Smooth muscle cell of the brain vasculature (primary cell): Measurements from ENCODE around the gene HS3ST6.
"Not testable (repeated sequence)": the region's sequence is repeated elsewhere in the genome, so short reads cannot be mapped to it uniquely, and the experiment has no call there.

Experiments
- DNase-seq: peaks from one replicate; pipeline ENCODE4 v3.0.0-alpha.2; 2012; ENCODE audit warnings: low read depth, low spot score

The HS3ST6 gene

DNA sequence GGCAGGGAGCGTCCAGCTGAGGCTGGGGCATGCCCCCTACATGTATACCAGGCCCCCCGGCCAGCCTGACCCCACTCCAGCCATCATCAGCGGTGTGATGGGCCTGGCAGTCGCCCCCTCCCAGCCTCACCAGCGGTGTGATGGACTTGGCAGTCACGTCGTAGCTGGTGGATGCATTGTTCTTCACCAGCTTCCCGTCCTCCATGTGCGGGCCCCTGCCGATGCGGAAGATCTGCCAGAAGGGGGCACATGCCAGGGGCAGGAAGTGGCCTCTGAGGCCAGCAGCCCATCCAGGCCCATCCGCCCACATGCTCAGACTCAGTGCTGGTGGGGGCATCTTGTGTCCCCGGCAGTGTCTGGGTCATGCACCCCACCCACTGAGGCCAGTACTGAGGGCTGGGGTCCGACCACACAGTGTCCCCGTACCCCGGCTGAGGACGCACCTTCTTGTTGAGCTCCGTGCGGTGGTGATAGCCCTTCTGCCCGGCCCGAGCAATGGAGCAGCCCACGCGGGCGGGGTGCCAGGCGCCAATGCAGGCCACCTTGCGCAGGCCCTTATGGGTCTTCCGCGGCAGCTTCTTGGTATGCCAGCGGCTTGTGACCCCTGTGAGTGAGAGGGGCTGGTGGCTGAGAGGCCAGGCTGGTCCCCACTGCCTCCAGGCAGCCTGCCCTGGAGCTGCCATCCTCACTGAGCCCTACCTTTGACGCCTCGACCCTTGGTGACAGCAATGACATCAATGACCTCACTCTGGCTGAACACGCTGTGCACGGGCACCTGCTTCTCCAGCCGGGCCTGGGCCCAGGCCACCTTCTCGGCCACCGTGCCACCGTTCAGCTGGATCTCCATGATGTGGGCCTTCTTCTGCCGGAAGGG is 28.5 kb upstream of the HS3ST6 start:
- DNase-seq, result no peak

DNA sequence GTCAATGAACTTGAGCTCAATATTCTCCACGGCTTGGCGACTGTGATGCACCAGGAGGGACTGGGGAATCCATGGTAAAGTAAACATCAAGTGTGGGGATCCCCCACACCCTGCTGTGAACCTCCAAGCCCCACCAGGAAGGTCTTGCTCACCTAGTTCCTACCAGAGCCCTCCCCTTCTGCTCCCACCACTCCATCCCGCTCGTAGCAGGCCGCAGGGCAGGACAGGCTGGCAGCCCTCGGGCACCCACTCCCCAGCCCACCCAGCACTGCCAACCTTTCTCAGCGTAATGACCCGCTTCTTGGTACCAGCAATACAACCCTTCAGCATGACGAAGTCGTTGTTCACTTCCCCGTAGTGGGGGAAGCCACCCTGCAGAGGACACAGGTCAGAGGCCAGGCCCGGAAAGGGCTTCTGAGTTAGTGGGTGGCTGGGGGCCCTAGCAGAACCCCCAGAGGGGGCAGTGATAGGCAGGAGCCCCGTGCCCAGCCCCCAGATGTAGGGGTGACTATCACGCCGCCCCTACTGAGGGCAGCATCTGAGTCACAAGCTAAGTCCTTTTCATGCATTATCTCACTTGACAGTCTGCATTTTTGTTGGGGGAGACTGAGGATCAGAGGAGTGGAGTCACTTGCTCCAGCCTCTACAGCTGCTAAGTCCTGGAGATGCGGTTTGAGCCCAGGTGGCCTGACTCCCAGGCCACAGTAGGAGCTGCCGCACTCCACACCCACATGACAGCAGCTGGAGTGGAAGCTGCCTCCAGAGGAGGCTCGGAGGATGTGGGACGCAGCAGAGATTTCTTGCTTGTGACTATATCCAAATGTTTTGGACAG is 27.6 kb upstream of the HS3ST6 start:
- DNase-seq, result no peak

DNA sequence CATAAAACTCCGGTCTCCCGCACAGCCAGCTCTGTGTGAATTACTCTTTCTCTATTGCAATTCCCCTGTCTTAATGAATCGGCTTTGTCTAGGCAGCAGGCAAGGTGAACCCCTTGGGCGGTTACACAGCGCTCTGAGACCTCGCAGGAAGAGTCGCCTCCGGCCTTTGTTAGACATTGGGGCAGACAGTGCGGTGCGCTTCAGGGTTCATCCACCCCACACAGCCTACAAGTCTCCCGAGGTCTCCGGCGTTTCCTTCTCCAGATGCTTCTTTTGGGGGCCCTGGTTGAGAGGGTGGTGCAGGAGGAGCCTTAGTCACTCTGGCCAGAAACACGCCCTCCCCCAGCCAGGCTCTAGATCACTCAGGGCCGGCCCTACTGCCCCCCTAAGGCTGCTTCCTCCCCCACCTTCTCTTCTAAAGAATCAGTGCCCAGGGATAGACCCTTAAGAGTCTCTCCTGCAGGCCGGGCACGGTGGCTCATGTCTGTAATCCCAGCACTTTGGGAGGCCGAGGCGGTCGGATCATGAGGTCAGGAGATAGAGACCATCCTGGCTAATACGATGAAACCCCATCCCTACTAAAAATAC is 26.5 kb upstream of the HS3ST6 start:
- DNase-seq, result no peak

DNA sequence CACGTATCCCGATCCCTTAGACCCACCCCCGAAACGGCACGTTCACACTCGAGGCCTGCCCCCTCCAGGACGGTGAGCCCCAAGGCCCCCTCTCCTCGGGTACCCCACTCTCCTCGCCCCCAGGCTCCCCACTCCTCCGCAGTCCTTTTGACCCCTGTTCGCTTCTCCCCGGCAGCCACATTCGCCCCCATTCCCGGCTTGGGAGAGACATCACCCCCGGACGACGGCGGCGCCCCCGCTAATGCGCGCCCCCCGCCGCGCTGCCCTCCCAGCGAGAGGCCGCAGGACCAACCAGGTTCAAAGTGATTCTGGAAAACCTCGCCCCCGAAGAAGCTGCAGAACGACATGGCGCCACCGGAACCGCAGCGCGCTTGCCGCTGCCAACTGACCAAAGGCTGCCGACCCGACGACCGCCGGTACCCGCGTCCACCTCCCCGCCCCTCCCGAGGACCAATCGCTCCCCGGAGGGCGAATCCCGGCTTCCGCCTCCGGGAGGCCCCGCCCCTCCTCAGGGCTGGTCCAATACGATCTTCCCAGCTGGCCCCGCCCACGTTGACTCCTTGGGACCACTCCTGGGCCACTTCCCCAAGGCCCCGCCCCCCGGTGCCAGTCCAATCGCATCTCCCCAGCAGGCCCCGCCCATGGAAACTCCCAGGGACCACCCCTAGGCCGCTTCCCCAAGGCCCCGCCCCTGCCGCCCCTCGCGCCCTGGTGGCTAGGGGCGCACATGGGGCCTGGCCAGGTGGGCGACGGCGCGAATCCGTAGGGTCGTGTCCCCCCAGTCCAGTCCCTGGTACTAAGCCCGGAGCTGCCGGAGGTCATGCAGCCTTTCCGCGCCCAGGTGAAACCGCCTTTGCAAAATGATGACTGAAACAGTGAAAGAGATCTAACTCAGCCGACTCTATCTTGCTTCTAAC is 24.9 kb upstream of the HS3ST6 start, which contains the start of gene MSRB1:
Gene MSRB1, minus strand, starts transcription at position 390 of the 917 bp plus-strand sequence. Its CDS starts 43 bp downstream, at position 347.
- peak; percentile 96 for DNase-seq

DNA sequence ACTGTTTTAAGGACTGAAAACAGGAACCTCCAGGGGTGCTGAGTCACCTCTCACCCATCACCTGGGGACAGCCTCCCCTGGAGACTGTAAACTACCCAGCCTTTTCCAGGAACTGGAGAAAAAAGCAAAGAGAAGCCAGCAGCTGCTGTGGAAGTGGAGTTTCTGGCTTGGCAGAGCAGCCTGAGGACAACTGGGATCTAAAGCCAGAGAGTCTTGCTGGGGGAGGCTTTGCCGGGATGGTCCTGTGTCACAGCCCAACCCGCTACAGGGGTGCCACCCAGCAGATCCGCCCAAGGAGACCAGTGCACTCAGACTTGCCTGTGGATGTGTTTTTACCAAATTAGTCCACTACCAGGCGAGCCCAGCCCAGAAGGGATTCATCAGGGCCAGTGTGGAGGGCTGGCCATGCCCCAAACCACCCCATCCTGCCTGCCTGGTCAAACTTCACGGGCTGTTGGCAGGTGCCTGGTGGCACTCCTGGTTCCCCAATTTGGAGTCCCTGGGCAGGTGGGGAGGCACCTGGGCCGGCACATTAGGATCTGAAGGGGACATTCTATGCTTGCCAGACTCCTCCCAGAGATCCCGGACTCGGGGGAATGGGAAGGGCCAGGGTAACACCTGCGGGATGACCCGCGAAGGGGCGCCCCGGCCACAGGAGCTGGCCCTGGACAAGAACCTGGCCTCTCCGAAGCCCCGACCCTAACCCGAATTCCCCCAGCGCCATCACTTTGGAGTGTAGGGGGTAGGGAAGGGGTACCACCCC is 24.0 kb upstream of the HS3ST6 start:
- no peak for DNase-seq

DNA sequence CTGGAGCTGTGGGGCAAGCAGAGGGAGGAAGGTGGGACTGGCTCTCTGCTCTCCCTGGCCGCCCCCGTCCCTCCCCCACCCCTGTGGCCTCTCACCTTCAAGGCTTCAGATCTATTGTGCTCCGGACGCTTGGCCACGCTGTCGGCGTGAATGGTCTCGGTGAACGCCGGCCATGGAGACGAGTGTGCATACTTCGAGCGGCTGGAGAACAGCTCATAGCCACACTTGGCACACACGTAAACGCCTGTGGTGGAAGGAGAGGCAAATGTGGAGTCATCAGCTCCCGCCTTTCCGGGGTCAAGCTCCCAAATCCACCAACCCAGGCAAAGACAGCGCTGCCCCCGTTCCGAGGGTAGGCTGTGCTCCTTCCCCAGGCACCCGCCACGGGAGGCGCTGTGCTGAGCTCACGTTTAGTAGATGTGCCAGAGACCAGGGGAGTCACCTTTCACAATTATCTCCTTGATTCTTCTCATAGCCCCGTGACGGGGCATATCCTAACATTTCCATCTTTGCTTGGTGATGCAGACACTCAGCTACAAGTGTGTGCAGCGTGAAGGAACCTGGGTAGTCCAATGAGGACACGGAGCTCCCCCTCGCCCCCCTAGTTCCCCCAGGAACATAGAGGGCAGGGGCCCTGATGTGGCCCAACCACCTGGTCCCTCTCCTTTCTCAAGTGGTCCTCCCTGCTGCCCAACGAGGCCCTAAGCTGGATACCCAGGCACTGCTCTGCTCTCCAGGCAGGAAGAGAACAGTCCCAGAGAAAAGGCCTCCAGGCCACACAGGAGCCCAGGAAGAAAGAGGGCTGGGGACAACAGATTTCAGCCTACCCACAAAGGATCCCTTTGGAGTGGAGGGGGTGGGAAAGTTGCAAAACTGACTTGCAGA is 23.2 kb upstream of the HS3ST6 start:
- DNase-seq, result no peak

DNA sequence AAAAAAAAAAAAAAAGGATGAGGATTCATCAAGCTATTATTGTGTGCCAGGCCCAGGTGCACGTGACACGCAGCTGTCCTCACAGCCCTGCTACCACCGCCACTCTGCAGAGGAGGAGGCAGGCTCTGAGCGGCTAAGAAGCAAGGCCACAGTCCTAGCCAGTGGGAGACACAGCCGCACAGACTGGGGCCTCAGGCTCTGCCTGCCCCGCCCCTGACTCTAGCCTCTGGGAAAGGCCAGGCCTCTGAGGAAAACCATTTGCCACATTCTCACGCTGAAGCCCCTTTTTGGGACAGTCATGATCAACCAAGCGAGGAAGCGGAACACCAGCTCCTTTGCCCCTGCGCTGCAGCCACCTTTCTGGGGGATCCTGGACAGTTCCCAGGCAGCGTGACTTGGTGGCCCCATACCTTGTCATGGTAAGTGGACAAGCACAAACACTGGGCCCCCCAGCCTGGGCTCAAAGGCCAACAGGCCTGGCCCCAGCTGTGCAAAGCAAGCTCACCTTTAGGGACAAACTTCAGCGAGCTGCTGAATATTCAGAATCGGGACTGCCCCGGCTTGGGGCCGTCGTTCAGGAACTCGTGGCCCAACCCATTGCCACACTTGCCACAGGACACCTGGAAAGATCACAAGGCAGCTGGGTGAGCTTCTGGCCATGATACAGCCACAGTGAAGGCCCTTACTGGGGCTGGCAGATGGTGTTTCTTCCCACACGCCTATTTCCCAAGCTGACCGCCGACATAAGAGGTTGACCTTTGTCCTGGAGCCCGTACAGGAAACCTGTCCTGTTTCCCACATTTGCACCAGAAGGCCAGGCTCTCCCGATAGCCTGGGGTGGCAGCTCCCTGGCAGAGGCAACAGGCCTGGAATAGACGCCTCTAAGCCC is 22.3 kb upstream of the HS3ST6 start:
- no peak for DNase-seq

DNA sequence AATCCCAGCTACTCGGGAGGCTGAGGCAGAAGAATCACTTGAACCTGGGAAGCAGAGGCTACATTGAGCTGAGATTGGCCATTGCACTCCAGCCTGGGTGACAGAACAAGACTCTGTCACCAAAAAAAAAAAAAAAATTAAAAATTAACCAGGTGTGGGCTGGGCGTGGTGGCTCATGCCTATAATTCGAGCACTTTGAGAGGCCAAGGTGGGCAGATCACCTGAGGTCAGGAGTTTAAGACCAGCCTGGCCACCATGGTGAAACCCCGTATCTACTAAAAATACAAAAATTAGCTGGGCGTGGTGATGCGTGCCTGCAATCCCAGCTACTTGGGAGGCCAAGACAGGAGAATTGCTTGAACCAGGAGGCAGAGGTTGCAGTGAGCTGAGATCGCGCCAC is 21.6 kb upstream of the HS3ST6 start:
- not testable (repeated sequence) for DNase-seq

DNA sequence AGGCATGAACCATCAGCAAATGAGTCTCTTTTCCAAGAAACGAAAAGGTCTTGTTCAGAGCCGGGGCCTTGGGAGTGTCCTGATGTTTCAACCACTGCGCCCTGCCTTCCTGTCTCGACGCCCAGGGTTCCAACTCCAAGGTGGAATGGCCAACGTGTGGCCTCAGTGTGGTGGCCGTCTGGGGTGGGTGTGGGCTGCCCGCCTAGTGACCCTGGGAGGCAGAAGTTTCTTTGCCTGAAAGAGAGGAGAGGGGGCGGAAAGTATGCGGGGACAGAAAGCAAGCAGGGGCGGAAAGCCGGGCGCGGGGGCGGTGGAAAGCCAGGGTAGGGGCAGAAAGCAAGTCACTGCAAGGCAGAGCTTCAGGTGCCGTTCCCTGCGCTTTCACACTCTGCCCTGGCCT is 20.7 kb upstream of the HS3ST6 start:
- DNase-seq, result no peak

DNA sequence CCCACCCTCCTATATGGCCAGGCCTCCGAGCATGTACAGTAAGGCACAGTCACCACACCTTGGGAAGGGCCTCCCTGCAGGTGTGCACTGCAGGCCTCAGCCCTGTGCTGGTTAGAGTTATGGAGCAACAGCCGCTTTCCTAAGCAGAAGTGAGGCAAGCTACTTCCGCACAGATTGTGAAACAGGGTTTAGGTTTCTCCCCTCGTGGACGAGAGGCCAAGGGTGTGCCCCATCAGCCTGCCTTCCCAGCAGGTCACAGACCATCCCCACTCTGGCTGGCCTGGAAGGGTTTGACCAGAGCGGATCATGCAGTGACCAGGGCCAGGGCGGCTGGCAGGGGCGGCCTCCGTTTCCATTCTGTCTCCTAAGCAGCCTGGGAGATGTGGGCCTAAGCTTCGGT is 20.1 kb upstream of the HS3ST6 start:
- DNase-seq, result no peak

DNA sequence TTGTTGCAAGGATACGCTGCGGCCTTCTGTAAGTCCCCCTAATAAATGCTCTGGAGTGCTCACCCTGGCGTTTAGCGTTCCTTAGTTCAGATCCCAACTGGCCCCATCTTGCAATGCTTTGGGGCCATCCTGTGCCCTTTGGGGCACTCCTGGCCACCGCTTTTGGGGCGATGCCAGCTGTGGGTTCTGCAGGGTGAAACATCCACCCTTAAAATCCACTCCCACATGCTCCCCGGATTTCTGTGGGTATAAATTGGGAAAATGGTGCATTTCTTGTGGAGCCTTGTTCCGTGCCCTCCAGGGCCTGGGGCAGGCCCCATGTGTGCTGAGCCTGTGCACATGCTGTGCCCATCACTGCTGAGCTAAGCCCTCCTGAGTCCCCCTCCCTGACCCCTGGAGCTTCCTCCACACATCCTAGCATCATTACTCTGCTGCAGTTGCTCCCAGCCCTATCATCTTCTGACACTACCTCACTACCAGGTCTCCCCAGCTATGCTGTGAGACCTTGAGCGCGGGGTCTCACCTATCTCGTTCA is 18.8 kb upstream of the HS3ST6 start:
- no peak for DNase-seq

DNA sequence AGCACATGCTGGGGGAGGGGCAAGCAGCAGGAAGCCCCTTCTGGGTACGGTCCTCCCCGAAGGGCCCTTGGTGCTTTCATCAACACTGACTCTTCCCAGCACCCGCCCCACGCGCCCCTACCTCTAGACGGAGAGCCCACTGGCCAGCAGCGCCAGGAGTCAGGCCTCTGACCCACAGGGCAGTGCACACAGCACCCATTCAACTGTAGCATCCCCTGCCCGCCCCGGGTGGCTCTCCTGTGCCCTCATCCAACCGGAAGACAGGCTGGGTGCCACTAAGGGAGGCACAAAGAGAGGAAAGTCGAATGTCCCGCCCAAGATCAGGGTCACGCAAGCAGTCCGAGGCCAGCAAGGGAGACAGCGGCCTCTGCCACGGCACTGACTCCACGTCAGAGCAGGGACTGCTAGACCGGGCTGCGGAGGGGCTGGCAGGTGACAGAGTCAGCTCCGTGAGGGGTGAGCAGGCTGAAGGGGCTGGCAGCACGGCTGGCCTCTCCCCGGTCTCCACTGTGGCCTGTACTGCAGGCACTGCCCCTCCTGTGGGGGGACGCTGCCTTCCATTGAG is 15.0 kb upstream of the HS3ST6 start:
- no peak for DNase-seq

DNA sequence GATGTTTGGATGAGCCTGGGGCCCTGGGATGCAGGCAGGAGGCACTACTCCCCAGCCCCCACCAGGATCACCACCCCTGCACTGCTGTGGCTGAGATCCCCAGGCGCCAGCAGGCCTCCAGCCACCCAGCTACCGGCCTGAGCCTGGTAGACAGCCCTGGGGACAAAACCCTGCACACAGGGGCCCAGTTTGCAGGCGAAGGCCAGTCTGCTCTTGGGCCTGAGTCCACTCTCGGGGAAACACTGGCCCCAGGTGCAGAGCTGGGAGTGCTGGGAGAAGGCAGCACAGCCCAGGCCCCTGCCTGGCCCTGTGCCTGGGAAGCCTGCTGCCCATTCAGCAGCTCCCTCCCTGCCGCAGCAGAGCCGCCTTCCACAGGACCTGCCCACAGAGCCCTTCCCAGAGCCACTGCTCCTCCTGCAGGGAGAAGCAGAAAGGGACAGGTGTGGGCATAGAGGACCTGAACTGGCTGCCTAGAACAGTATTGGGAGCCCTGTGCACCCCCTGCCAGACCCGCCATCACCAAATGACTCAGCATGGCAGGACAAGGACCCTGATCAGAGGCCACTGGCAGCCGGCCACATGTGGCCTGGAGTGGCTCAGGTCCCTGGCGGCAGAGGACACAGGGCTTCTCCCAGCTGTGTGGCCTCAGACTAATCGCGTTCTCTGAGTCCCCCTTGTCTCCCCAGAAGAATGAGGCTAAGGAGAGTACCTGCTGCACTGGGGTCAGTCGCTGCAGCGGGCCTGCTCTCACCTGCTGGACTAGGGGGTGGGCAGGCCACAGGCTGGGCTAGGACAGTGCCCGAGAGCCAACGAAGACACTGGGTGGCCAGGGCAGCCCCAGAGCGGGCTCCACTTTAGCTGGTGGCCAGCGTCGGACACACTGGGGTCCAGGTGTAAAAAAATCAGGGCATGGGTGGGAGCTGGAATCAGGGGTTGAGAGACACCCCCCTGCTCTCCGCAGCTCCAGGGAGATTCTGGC is 14.1 kb upstream of the HS3ST6 start:
- no peak for DNase-seq

DNA sequence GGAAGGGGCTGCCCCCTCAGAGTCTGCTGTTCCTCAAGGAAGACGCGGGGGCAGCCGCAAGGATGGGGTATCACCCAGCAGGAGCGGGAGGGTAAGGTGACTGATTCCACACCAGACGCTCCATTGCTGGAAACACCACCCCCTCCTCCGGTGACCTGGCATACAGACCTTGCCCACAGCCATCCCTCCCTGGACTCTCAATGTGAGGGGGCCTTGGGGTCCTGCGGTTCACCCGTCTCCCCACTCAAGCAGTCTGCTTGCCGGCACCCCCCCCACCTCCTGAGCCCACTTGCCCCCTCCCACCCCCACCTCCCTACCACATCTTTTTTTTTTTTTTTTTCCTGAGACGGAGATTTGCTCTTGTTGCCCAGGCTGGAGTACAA is 12.1 kb upstream of the HS3ST6 start:
- DNase-seq, result no peak

DNA sequence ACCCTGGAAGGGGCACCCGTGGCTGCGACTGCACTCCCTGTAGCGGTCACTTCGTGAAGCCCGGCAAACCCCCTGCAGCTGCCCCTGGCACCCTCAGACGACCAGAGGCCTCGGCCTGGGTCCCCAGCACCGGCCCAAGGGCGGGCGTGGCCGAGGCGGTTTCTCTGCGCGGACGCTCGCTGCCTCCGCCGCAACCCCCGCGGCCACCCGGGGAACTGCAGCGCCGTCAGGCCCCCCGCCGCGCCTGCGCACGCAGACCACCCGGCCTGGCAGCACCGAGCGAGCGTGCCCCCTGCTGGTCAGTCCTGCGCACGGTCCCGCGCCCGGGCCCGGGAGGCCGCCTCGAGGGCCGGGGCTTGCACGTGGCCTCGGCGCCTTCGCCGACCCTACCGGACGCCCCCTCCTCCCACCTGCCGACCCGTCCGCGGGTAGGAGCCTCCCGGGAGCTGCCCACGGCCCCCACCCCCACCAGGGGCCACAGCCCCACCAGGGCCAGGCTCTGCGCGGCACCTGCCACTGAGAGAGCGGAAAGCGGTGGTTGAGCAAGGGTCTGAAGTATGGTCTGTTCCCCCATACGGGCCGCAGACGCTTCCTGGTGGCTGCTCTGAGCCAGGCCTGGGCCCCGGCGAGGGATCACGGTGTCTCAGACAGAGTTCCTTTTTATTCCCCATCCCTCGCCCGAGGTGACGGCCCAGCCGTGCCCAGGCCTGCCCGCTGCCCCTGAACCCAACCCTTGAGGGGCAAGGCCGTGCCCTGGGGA is 11.5 kb upstream of the HS3ST6 start:
- DNase-seq, result peak; percentile 41

DNA sequence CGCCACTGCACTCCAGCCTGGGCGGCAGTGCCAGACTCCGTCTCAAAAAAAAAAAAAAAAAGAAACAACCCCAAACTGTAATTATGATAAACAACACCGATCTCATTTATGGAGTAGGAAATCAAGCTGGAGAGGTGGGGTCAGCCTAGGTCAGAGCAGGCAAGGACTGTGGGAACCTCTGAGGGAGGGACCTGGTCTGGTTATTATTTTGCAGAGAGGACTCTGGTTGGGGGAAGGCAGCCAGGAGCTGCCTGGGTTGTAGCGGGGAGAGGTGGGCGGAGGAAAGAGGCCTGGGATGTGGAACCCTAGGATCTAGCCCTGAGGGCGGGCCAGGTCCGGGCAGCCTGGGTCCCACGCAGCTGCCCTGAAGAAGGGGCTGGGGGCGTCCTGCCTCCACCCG is 10.9 kb upstream of the HS3ST6 start:
- DNase-seq, result no peak
